ENCODE results near the gene POU5F1.

POU5F1 gene

DNA sequence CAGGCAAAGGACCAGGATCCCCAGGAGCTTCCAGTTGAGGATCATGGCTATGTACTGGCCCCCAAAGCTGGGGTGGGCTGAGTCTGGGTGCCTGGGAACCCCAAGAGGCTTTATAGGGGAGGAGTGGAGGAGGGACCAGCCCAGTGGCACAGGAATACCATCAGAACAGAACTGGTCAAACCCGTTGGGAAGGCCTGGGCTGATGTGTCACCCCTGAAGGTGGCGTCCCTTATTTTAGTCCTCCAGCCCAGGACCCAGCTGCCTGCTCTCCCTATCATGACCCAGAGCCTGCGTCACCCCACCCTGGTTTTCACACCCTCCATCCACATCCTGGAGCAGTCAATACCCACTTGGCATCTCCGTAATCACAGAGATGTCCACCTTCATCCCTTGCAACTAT, 31.5 kb downstream of the POU5F1 start, which contains the start of gene PSORS1C2:
Gene PSORS1C2, minus strand, starts transcription at position 85 of the 400 bp plus-strand sequence. Its CDS starts 40 bp downstream, at position 45.
- no peak for DNase-seq

DNA sequence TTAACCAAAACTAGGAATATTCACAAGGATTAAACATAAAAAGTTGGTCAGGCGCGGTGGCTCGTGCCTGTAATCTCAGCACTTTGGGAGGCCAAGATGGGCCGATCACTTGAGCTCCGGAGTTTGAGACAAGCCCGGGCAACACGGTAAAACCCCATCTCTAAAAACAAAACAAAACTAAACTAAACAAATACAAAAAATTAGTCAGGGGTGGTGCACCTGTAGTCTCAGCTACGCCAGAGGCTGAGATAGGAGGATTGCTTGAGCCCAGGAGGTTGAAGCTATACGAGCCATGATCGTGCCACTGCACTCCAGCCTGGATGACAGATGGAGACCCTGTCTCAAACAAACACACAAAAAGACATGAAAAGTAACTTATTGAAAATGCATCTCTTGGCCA, 34.8 kb downstream of the POU5F1 start:
- no peak for DNase-seq

DNA sequence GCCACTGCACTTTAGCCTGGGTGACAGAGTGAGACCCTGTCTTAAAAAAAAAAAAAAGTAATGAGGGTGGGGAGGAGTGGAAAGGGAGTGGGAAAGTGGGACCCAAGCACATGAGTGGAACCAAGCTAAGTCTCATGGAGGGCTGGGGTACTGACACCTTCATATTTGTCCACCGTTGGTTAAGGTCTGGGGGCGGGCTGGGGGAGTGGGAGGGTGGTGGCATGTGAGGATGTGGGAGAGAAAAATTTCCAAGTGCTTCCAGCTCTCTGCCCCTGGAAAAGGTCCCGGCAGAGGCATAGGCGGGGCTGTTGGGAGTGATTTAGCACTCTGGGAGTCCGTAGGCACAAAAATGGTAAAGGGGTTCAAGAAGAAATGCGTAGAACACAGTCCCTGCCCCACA, 37.7 kb downstream of the POU5F1 start:
- no peak for DNase-seq

DNA sequence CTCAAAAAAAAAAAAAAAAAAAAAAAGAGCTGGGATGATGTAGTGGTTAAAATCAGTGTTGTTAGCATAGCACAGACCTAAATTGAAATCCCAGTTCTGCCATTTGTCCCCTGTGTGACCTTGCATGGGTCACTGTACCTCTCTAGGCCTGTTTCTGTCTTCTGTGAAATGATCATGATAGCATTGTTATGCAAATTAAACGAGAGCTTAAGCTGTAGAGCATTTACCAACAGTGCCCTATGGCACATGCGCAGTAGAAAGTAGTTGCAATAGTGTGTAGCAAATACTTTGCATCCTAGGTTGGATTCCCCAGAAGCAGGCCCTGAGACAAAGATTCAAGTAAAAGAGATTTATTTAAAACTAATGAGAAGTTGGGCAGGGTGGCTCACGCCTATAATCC, 38.9 kb downstream of the POU5F1 start:
- DNase-seq = no peak

DNA sequence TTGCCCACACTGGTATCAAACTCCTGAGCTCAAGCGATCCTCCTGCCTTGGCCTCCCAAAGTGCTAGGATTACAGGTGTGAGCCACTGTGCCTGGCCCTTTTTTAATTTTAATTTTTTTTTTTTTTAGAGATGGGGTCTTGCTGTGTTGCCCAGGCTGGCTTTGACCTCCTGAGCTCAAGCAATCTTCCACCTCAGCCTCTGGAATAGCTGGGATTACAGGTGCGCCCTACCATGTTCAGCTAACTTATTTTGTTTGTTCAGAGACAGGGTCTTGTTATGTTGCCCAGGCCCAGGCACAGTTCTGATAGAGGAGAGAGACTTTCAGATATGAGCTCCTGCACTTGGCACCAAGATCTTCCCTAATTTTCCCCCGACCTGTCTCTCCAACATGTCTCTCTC, 39.7 kb downstream of the POU5F1 start:
- DNase-seq = no peak

DNA sequence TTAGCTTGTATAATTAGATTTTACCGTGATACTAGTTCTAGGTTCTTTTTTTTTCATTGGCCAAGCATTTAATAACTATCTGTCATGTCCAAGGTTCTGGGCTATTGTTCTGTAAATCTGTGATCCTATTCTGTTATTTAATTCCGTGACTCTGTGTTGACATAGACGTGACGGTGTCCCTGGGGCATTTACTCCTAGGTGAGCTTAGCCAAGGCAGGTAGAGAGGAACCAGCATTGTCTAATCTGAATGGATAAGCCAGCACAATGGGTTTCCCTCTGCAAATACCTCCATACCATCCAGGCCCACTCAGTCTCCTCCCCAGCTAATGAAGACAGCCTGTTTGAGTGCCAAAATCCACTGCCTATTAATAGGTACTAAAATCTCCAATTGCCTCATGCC, 41.4 kb downstream of the POU5F1 start:
- DNase-seq = no peak

DNA sequence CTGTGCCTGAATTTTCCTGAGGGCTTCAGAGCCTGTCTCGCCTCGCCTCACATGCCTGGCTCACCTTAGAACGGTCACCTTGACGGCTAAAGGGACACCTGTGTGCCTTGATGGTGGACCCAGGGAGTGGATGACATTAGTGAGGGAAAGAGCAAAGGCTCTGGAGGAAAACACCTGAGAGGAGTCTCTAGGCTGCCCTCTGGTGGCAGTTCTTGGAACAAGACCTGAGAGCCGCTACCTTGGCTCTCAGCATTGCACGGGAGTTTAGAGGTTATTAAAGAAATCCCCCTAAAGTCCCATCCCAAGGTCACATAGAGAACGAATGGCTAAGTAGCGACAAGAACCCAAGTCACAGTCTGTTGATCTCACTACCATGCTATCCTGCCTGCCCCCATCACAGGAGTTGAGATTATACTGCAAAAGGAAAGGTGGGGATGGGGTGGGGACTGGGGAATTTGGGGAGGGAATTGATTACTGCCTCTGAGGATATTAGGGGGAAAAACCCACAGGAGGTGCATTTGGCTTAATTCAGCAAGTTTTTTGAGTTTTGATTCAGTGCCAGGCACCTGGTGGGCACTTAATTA, 42.3 kb downstream of the POU5F1 start:
- DNase-seq = no peak

DNA sequence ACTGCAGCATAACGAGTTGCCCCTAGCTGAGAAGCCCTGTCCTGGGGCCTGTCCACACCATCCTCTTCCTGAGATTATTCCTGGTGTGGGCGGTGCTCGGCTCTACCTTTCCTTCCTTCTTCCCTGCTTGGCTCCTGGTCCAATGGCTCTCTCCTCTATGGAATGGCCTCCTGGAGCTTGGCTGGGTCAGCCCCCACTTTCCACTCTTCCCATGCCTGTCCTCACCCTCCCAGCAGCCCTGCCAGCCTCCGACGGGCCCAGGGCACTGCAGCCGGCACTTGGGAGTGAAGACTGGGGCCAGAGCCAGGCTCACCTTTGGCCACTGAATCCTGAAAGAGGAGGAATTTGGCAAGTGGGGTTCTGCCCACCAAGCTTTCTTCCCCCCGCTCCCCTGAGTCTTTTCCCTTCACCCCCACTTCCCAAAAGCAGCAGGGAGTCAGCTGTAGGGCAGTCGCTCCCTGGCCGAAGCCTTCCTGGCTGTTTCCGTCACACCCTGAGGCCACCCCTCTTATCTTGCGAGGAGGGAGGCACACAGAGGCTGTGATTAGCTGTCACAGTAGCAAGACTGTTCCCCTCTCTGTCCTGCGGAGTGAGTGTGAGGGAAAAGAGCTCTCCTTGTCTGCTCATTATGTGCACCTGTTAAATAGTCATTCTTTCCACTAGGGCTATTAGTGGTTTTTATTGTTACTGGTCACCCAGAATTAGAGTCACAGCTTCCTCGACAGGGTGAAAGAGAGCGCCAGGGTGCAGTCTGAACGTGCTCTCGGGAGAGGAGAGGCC, 43.9 kb downstream of the POU5F1 start:
- no peak for DNase-seq

DNA sequence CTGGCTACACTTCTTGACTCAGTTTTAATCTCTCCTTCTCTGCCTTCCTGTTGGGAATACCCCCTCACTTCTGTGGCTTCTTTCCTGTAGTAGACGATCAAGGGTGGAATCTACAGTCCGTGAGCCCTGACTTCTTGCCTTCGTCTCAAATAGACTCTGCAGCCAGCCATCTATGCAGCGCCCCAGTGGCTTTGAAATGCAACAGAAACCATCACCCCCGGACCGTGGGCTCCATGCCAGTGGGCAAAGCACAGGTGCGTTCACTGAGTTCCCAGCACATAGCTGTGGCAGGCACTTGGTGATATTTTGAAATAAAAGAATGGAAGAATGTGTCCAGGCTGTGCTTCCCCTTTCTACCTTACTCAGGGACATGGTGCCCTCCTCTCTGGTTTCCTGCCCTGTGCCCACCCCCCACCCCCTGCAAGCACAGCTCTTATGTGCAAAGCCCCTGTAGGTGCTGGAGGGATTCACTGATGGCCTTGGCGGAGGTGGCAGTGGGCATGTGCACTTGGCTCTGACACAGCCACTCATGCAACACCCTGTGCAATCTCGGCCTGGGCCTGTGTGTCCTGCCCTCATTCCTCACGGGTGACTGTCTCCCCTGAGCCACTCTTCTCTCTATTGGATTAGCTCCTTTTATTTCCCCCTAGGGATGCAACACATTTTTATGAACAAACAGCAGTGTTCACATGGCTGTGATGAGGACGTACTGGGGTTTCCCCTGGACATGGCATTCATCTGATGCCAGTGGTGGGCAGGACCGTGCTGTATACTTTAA, 44.7 kb downstream of the POU5F1 start:
- DNase-seq = no peak

DNA sequence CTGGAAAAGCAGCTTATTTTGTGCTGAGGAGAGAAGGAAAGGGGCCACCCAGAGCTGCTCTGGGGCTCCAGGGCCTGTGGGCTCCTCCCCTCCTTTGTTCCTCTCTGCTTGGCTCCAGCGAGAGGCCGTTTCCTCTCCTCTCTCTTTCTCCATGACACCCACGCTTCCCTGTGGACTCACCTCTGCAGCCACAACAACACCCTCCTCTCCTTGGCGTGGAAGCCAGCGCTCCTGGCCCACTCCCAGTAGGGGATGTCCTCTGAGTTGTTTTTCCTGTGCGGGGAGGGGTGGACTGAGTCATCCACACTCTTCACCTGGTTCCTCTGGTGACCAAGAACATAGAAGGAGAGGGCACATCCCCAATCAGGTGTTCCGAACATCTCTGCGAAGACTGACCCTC, 45.3 kb downstream of the POU5F1 start:
- no peak for DNase-seq

DNA sequence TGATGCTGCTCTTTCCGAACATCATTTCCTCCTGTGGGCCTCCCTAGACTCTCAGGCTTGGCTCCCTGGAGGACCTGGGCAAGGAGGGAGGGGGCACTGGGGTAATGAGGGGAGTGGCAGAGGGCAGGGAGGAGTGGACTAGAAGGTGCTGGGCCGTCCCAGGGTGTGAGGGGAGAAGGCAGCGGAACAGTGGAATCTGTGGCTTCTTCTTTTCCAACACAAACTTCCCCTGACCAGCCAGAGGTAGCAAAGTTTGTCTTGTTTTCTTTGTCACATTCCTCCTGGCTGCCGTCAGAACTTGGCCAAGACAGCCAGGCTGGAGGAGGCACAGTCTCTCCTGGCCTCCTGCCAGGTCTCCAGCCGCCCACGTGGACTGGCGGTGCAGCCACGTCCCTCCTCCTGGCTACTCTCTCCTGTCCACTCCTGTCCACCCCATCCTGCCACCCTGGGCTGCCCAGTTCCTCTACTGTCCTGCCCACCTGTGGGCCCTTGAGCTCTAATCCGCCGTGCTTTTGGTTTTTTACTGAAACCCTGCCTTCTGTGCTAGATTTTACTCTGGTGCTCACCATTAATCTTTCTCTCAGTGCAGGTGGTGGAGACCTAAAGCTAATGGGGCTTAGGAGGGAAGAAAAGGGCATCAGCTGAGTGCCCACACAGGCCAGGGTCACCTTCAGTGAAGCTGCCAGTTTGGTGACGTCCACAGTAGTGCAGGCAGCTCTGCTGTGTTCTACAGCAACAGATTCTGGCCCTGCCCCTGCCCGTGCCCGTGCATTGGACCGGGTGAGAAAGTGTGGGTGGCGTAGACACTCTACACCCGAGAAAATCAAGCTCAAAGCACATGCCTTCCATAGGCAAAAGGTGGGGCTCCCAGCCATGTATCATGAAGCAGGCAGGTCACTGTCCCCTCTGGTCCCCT, 47.4 kb downstream of the POU5F1 start:
- DNase-seq = no peak

DNA sequence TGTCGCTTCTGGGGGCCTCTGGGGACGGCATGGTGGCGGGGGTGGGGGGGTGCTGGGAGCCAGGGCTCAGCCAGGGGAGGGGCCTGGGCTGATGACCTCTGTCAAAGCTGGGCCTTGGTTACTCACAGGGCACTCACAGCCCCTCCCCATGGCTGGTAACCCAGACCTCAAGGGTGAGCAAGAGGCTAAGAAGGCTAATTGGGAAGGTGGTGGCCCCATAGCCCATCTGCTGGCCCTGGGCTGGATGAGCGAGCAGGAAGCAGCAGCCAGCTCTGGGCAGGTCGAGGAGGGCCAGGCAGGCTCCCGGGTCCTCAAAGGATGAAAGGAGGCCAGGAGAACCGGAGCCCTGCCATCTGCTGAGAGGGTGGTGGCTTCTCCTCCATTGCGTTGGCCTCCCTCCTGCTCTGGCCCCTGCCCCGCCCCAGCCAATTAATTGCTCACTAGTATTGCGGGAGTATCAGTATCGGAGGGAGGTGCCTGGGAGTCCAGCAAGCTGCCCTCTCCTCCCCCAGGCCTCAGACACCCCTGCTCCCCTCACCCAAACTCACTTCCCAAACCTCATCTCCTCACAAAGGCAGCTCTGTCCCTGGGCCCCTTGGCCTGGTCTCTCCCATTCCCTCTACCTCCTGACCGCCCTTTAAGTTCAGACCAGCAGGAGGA, 49.2 kb downstream of the POU5F1 start:
- DNase-seq = no peak

DNA sequence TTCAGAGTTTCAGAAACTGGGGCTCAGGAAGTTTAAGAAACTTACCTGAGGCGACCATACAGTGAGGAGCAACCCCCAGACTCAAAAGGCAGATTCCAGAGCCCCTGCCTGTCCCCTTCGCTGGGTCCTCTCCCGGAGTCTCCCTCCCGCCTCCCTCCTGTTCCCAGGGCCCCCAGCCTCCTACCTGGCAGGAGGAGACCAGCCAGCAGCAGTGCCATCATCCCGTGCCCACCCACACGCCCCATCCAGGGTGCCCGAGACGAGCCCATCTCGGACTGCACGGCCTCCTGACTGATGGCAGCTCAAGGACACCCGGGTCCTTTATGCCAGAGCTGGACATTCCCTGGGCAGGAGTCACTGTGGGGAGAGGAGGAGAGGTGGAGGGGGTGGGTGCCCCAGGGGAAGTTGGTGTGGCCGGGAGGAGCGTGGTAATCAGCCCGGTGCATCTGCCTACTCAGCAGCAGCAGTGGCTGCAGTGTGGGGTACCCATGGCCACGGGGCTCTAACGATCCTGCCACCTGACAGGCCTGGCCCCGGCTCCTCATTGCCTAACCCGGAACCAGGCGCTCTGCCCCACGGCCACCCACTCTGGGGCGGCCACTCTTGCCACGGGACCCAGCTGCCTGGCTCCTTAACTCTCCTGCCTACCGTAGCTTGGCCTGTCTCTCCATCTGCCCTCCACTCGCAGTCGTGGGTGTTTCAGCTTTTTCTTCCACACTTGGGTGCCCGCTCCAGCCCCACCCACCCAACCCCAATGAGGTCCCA, 50.1 kb downstream of the POU5F1 start, which contains the start of gene CDSN:
Gene CDSN, minus strand, starts transcription at position 296 of the 765 bp plus-strand sequence. Its CDS starts 27 bp downstream, at position 269.
- DNase-seq = no peak

DNA sequence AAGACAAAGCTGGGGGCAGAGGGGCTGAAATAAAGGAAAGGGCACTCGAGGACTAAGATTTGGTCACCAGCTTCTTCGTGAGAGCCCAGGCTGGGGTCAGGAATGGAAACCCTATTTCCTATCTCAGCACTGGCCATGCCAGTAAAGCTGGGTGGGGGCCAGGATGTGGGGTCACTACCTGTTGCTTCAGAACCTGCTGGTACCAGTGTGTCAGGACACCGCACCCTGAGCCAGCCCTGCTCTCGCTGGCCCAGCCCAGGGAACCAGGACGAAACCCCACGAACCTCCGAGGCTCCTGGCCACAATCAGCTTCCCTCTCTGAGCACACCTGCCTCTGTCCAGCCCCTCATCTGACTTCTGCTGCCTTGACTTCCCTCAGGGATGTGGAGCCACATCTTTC, 52.3 kb downstream of the POU5F1 start:
- no peak for DNase-seq

DNA sequence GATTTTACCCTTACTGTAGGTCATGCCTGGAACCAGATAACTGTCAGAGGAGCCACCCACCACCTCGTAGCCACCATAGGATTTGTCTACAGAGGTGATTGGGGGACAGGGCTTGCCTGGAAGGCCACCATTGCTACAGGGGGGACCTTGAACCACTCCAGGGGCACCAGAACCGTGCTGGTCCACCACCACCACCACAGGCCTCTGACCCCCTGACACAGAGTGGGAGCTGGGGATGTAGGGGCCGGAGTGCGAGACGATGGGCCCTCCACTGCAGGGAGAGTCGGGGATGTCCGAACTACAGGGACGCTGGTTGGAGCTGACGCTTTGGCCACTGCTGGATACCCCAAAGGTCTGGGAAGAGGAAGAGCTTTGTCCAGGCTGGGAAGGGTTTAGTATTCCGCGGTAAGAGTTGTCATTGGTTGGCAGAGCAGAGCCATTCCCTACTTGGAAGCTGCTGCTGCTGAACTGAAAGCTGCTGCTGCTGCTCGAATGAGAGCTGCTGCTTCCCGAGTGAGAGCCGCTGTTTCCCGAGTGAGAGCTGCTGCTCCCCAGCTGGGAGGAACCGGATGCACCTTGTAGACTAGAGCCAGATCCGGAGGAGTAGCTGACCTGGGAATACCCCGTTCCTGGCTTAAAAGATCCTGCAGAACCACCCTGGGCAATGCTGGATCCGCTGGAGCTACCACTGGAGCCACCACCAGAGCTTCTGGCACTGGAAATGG, 53.7 kb downstream of the POU5F1 start:
- DNase-seq = no peak

DNA sequence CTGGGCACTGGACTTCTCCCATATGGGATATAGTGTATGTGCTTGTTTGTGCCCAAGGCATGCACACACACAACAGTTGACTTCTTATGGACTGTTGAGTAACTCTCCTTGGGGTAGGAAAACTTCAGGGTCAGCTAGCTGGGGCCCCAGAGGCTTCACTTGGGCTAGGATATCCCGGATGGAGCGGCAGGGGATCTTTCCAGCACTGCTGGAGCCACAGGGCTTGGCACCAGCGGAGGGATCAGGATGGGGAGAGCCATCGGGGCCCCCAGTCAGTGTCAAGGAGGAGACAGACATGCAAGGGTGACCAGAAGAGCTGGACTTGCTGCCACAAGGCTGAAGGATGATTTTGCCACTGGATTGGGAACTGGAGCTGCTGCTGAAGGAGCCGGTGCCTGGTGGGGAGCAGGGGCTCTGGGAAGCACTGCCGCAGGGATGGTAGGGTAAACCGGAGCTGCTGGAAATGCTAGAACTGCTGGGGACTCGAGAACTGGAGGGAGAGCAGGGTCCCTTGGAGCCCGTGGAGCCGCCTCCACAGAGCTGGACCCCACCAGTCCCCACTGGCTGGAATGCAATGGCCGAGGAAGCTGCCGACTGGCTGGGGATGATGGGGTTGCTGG, 54.4 kb downstream of the POU5F1 start:
- no peak for DNase-seq

DNA sequence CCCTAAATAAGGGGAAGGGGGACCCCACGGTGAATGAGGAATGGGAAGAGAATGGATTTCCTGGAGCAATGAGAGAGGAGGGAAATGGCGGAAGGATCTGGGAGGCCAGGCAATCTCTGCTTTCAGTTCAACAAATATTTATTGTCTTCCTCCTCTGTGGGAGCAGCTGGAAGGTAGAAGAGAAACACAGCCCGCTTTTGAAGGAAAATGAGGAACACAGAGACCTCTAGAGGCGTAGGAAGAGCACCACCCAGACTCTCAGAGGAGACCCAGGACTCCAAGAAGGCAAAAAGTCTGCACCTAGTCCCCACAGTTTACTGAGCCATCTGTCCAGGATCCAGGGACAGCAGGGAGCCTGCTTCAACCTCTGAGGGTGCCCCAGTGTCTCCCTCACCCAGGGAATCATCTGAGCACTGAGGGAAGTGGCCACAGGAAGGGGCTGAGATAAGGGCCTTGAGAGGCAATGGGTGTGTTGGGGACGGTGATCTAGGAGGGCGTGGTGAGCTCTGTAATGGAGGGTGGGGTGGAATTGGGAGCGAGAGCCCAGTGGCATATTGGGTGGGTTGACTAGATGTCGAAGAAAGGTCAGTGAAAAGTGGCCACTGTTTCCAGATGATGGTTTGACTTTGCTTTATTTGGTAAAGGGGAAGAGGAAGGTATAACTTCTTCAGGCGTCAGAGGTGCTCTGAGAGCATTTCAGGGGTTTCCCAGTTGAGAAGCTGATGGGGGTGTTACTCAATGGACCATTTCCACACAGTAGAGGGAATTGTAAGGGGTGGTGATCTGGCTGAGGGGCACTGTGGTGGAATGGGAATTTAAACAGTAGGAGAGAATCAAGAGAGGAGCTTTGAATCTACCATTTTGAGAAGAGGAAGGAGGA, 55.3 kb downstream of the POU5F1 start:
- DNase-seq = no peak

DNA sequence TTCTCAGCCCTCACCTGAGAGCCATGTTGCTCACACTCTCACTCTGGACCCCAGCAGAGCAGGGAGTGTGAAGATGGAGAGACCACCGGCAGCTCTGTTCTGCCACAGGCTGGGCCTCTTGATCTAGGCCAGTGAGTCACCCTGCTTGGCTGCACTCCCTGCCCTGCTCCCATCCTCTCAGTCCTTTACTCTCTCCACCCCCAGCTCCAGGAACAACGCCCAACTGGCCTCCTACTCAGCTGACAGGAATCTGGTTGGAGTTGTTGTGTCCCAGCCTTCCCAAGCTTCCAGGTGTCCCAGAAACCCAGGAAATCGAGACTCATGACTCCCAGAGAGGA, 56.0 kb downstream of the POU5F1 start, which contains the start of gene PSORS1C1:
Gene PSORS1C1, plus strand, starts transcription at position 260 of the 338 bp plus-strand sequence. CDS start 14,833 bp downstream, outside the sequence.
- no peak for DNase-seq

All from NCI-H187 treated with DMSO at 0.1 percent for 48 hours (cell line).